Vagina (tissue), 2 donors: ENCODE data around the gene TRIM67.

ENCODE experiments used
- CTCF ChIP-seq, 3 experiments: fragments of 450-650 bp in 2 of 3; fragments of 200-600 bp in 1 of 3; sonication (generic) in 1 of 3; IDR thresholded peaks; one replicate each; pipeline ENCODE4 v1.5.1; 2017 to 2019; ENCODE audit warnings: antibody characterized with exemption in 3 of 3, mild to moderate bottlenecking in 2 of 3, moderate library complexity in 2 of 3
- POLR2A ChIP-seq, 2 donors: fragments of 450-650 bp; IDR thresholded peaks; one replicate each; pipeline ENCODE4 v1.6.1; 2017; ENCODE audit warnings: antibody characterized with exemption in 2 of 2, mild to moderate bottlenecking in 2 of 2, moderate library complexity in 2 of 2
- POLR2AphosphoS5 ChIP-seq, 2 donors: sonication (generic); formaldehyde crosslinking; IDR thresholded peaks; one replicate each; pipeline ENCODE4 v1.9.0; 2017; ENCODE audit warnings: antibody characterized with exemption in 2 of 2, mild to moderate bottlenecking in 2 of 2, low read depth in 1 of 2; ENCODE audit not compliant: insufficient read depth in 1 of 2

- no peak for TF ChIP-seq CTCF (IDR thresholded peaks at IDR 0.05)
- TF ChIP-seq POLR2A (IDR thresholded peaks at IDR 0.05), result no peak
- TF ChIP-seq POLR2AphosphoS5 (IDR thresholded peaks at IDR 0.05; ENCODE audit: insufficient read depth in 1 of 2, low read depth in 1 of 2), result no peak
Observed at GRCh38 chr1:231165371-231165770, 3.5 kb downstream of the TRIM67 start.
